ENCODE results near the gene SAP30BP. TPM values are rescaled to one million over a fixed set of nuclear protein-coding genes. Genes with fewer than 3 reads are reported as not detected.

The SAP30BP gene
- total and polyA plus RNA-seq, 2 donors (not counting 3 experiments of a cell fraction or from before 2014, with no cell fraction given) = 116 to 151 TPM

DNA sequence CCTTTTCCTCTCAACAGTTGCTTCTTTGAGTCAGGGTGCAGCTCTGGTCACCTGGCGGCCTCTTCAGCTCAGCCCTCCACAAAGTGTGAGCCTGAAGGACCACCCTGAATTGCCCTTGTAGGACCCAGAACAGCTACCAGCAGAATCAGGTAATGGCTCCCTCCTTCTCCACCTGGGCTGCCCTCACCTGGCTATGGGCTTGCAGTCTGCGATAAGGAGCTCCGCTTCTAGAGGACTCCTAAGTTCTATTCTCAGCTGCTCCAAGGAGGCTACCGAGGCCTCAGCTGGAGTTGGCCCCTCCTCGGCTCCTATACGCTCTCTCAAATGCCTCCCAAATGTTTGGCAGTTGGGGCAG lies 20.5 kb upstream of the SAP30BP start:
- POLR2A ChIA-PET = interaction anchor here (2.1 kb wide), 1 partner anchor 11 kb away, joined by 6 read pairs; no protein-coding TSS in a partner anchor
- no peaks in the 10 kb centered on the region for H3K9me3 ChIP-seq (replicated peaks; ENCODE audit: control insufficient read depth, insufficient read depth, low read length)
- peak overlapping the region; percentile 48 for H2AFZ ChIP-seq (ENCODE audit: low read depth, low read length)
- peak overlapping the region; percentile 24 for H3K9ac ChIP-seq (replicated peaks; ENCODE audit: extremely low read depth, insufficient read depth, low read length)
- H3K27ac ChIP-seq (ENCODE audit: insufficient read depth, low read depth, low read length) = peak overlapping the region; percentile 88
- no peaks in the 10 kb centered on the region for H3K9me1 ChIP-seq (replicated peaks; ENCODE audit: control insufficient read depth, extremely low read depth, insufficient read depth, low read length)
- no peak overlapping the region for H3K4me2 ChIP-seq (ENCODE audit: insufficient read depth, low read length)
- FAIRE-seq (no peak), DNase-seq (ENCODE audit: low read depth, low spot score) (no peak)
- dilution Hi-C loops (cut with MboI; ENCODE audit: extremely low pct_ligation_motif_present, low sequenced_read_pairs) (no loop called here), intact Hi-C loops (cut with micrococcal nuclease) (loop anchor here (1.0 kb wide), 1 partner anchor 8 kb away; no protein-coding TSS in a partner anchor)
- CTCF ChIA-PET = interaction anchor here (1.3 to 19.2 kb wide), 5 partner anchors 8 to 107 kb away, joined by 4 to 446 read pairs (median 16); partner anchors contain the start of gene SMIM5
- no peak overlapping the region for H3K4me3 ChIP-seq (replicated peaks in 1 of 3; ENCODE audit: insufficient read depth in 1 of 3, low read depth in 1 of 3, low read length in 3 of 3)
- H3K27me3 ChIP-seq (ENCODE audit: control insufficient read depth in 2 of 2, insufficient read depth in 2 of 2, low read length in 2 of 2) = no peaks in the 10 kb centered on the region
- H3K36me3 ChIP-seq (ENCODE audit: control insufficient read depth in 2 of 2, extremely low read depth in 1 of 2, insufficient read depth in 2 of 2, low read length in 2 of 2) = peaks cover 6 to 7% of the 10 kb centered on the region in 2 experiments
- no TSS peak for BruUV-seq (replicated peaks)
- peaks cover 16% of the 10 kb centered on the region for H3K4me1 ChIP-seq (ENCODE audit: control insufficient read depth, extremely low read depth, insufficient read depth, low read length)
- no peaks in the 10 kb centered on the region for H3K79me2 ChIP-seq (ENCODE audit: control insufficient read depth, insufficient read depth, low read length)
- H4K20me1 ChIP-seq (replicated peaks; ENCODE audit: control insufficient read depth, extremely low read depth, insufficient read depth, low read length) = no peaks in the 10 kb centered on the region
- TF ChIP-seq FOS (IDR thresholded peaks at IDR 0.05; ENCODE audit: borderline replicate concordance, insufficient read depth, low read length) = no peak
- no peak for TF ChIP-seq POLR2A (IDR thresholded peaks at IDR 0.05; ENCODE audit: low read depth, low read length)
- no peak for TF ChIP-seq MAX (IDR thresholded peaks at IDR 0.05; ENCODE audit: insufficient read depth, insufficient read length)
- no peak for TF ChIP-seq MYC (IDR thresholded peaks at IDR 0.05; ENCODE audit: low read depth, low read length)
- TF ChIP-seq POLR2AphosphoS5 (IDR thresholded peaks at IDR 0.05; ENCODE audit: insufficient read depth, low read depth, low read length) = no peak
- TF ChIP-seq, protein P1, sequence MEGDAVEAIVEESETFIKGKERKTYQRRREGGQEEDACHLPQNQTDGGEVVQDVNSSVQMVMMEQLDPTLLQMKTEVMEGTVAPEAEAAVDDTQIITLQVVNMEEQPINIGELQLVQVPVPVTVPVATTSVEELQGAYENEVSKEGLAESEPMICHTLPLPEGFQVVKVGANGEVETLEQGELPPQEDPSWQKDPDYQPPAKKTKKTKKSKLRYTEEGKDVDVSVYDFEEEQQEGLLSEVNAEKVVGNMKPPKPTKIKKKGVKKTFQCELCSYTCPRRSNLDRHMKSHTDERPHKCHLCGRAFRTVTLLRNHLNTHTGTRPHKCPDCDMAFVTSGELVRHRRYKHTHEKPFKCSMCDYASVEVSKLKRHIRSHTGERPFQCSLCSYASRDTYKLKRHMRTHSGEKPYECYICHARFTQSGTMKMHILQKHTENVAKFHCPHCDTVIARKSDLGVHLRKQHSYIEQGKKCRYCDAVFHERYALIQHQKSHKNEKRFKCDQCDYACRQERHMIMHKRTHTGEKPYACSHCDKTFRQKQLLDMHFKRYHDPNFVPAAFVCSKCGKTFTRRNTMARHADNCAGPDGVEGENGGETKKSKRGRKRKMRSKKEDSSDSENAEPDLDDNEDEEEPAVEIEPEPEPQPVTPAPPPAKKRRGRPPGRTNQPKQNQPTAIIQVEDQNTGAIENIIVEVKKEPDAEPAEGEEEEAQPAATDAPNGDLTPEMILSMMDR (IDR thresholded peaks at IDR 0.05; ENCODE audit: extremely low read depth in 1 of 2, insufficient read depth in 1 of 2, low read depth in 1 of 2, low read length in 2 of 2) = no peak
- TF ChIP-seq GATA2 (IDR thresholded peaks at IDR 0.05; ENCODE audit: insufficient read depth, insufficient read length, low read depth, low read length) = no peak
- TF ChIP-seq EZH2 (IDR thresholded peaks at IDR 0.05; ENCODE audit: borderline replicate concordance, low read depth, low read length, severe bottlenecking) = no peak
- no peak for TF ChIP-seq JUN (IDR thresholded peaks at IDR 0.05; ENCODE audit: borderline replicate concordance, insufficient read depth, insufficient read length, low read depth)

Measured in endothelial cell of umbilical vein (primary cell).